Adrenal gland (tissue), 5 donors: Measurements from ENCODE around the gene PRIMA1.

ENCODE experiments used
- POLR2A ChIP-seq, 2 donors: fragments of 450-650 bp; IDR thresholded peaks; one replicate each; pipeline ENCODE4 v1.6.1; 2017; ENCODE audit warnings: antibody characterized with exemption in 2 of 2, mild to moderate bottlenecking in 2 of 2, moderate library complexity in 1 of 2
- TF ChIP-seq, protein P1 (sequence below), 6 experiments: fragments of 450-650 bp in 4 of 6; fragments of 200-600 bp in 2 of 6; sonication (generic) in 1 of 6; IDR thresholded peaks; 1 replicate in 5 of 6; 2 replicates in 1 of 6; pipeline versions ENCODE4 v1.5.1 to v1.8.0; 2016 to 2021; ENCODE audit warnings: antibody characterized with exemption in 6 of 6, mild to moderate bottlenecking in 2 of 6, moderate library complexity in 1 of 6
- donor health status: DM: no; HTN: no; CAD: no.

DNA sequence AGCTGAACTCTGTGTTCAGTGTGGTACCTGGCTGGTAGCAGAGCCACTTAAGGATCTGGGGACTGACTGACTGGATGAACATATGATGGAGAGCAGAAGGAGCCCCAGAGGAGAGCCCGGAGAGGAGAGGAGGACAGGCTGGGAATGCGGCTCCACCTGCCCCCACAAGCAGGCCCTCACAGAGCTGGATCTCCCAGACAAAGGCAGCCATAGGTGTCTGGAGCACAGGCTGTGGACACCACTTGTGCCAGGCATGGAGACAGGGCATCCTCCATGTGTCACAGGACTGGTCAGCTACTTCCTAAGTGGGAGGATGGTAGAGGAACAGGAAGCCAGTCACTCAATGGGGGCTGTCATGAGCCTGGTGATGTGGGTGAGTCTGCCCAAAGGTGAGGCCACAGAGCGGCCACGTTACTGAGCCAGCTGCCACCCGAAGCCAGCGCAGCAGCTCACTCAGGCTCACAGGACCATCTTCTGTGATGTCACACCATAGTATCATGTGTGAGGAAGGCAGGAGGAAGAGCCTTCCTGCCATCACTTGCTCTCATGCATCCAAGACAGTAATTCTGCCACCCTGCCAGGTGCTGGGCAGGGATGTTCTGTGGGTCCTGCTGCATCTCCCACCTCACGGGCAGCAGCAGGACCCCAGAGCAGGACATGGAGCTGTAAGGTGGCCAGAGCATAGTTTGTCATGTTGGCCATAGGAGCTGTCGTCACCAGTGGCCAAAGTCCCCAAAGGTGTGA, 72.1 kb downstream of the PRIMA1 start:
- TF ChIP-seq, protein P1, sequence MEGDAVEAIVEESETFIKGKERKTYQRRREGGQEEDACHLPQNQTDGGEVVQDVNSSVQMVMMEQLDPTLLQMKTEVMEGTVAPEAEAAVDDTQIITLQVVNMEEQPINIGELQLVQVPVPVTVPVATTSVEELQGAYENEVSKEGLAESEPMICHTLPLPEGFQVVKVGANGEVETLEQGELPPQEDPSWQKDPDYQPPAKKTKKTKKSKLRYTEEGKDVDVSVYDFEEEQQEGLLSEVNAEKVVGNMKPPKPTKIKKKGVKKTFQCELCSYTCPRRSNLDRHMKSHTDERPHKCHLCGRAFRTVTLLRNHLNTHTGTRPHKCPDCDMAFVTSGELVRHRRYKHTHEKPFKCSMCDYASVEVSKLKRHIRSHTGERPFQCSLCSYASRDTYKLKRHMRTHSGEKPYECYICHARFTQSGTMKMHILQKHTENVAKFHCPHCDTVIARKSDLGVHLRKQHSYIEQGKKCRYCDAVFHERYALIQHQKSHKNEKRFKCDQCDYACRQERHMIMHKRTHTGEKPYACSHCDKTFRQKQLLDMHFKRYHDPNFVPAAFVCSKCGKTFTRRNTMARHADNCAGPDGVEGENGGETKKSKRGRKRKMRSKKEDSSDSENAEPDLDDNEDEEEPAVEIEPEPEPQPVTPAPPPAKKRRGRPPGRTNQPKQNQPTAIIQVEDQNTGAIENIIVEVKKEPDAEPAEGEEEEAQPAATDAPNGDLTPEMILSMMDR (IDR thresholded peaks at IDR 0.05), result no peak
- no peak for TF ChIP-seq POLR2A (IDR thresholded peaks at IDR 0.05)
